Endothelial cell of umbilical vein (primary cell): ENCODE data around the gene SNHG17. TPM values are rescaled to one million over a fixed set of nuclear protein-coding genes. Genes with fewer than 3 reads are reported as not detected.
"Not testable (repeated sequence)": the region's sequence is repeated elsewhere in the genome, so short reads cannot be mapped to it uniquely, and the experiment has no call there.

Experiments
- BruUV-seq: library from RNA; stranded (reverse); fragments of 400-500 nt; replicated peaks from 2 replicates; lab custom pipeline; 2021; lab: Mats Ljungman, UMichigan
- CTCF ChIA-PET: fragments of 300-600, 350-600 bp; sonication (Branson Sonifier 250); formaldehyde crosslinking; loops from one replicate; lab custom pipeline; 2021; ENCODE audit warnings: antibody characterized with exemption, inconsistent platforms; lab: Charles Lee
- POLR2A ChIA-PET: fragments of 300-600, 350-600 bp; sonication (Branson Sonifier 250); formaldehyde crosslinking; loops from one replicate; lab custom pipeline; 2021; ENCODE audit warnings: antibody characterized with exemption, inconsistent platforms; lab: Charles Lee
- DNase-seq: peaks from one replicate; pipeline ENCODE4 v3.0.0-alpha.2; 2011; ENCODE audit warnings: low read depth, low spot score
- FAIRE-seq: peaks from 2 replicates; lab custom pipeline; 2011; peaks lifted over from hg19 to GRCh38; lab: Jason Lieb, UNC
- H2AFZ ChIP-seq: 2 replicates; pipeline ENCODE4 v1.6.0; 2012; ENCODE audit warnings: low read depth, low read length, control low read depth, inconsistent platforms
- H3K27ac ChIP-seq: 2 replicates; pipeline ENCODE4 v1.5.1; 2011; ENCODE audit warnings: low read depth, mild to moderate bottlenecking, control low read depth, low read length, moderate library complexity; ENCODE audit not compliant: insufficient read depth
- H3K27me3 ChIP-seq, 2 experiments: 2 replicates each; pipeline versions ENCODE4 v1.6.0 to v1.6.1; 2011; ENCODE audit warnings: low read length in 2 of 2, mixed read lengths in 1 of 2; ENCODE audit not compliant: control insufficient read depth in 2 of 2, insufficient read depth in 2 of 2
- H3K36me3 ChIP-seq, 2 experiments: 2 replicates in 1 of 2; 3 replicates in 1 of 2; pipeline ENCODE4 v1.5.1; 2011; ENCODE audit warnings: low read length in 2 of 2, mild to moderate bottlenecking in 1 of 2, moderate library complexity in 1 of 2; ENCODE audit not compliant: control insufficient read depth in 2 of 2, insufficient read depth in 2 of 2; ENCODE audit errors: extremely low read depth in 1 of 2
- H3K4me1 ChIP-seq: 3 replicates; pipeline ENCODE4 v1.5.1; 2011; ENCODE audit warnings: mild to moderate bottlenecking, low read length; ENCODE audit not compliant: control insufficient read depth, insufficient read depth; ENCODE audit errors: extremely low read depth
- H3K4me2 ChIP-seq: 2 replicates; pipeline ENCODE4 v1.6.1; 2011; ENCODE audit warnings: low read length, control low read depth, mixed read lengths; ENCODE audit not compliant: insufficient read depth
- H3K4me3 ChIP-seq, 3 experiments: fragments of 200-600 bp in 1 of 3; sonication (generic), shearing (Covaris generic) in 1 of 3; replicated peaks in 1 of 3; 2 replicates each; pipeline ENCODE4 v1.5.1; 2011 to 2016; ENCODE audit warnings: control low read depth in 3 of 3, low read length in 3 of 3, mild to moderate bottlenecking in 2 of 3, inconsistent platforms in 1 of 3, low read depth in 1 of 3, moderate library complexity in 1 of 3; ENCODE audit not compliant: insufficient read depth in 1 of 3
- H3K79me2 ChIP-seq: 2 replicates; pipeline ENCODE4 v1.6.0; 2012; ENCODE audit warnings: low read length, inconsistent platforms; ENCODE audit not compliant: control insufficient read depth, insufficient read depth
- H3K9ac ChIP-seq: replicated peaks from 2 replicates; pipeline ENCODE3; 2011; ENCODE audit warnings: low read length, control low read depth; ENCODE audit not compliant: insufficient read depth; ENCODE audit errors: extremely low read depth
- H3K9me1 ChIP-seq: replicated peaks from 3 replicates; pipeline ENCODE4 v1.6.0; 2011; ENCODE audit warnings: mild to moderate bottlenecking, low read length; ENCODE audit not compliant: control insufficient read depth, insufficient read depth; ENCODE audit errors: extremely low read depth
- H3K9me3 ChIP-seq: replicated peaks from 2 replicates; pipeline ENCODE4 v1.5.1; 2012; ENCODE audit warnings: low read length, inconsistent platforms; ENCODE audit not compliant: control insufficient read depth, insufficient read depth
- H4K20me1 ChIP-seq: replicated peaks from 2 replicates; pipeline ENCODE3; 2011; ENCODE audit warnings: mild to moderate bottlenecking, low read length; ENCODE audit not compliant: control insufficient read depth, insufficient read depth; ENCODE audit errors: extremely low read depth
- EZH2 ChIP-seq: IDR thresholded peaks from 2 replicates; pipeline ENCODE4 v1.6.1; 2012; ENCODE audit warnings: borderline replicate concordance, low read depth, mild to moderate bottlenecking, moderate library complexity, low read length, inconsistent platforms; ENCODE audit not compliant: severe bottlenecking
- FOS ChIP-seq: IDR thresholded peaks from 2 replicates; pipeline ENCODE4 v1.6.1; 2011; ENCODE audit warnings: mild to moderate bottlenecking, low read length, moderate library complexity, borderline replicate concordance; ENCODE audit not compliant: insufficient read depth
- GATA2 ChIP-seq: IDR thresholded peaks from 2 replicates; pipeline ENCODE4 v1.7.0; 2011; ENCODE audit warnings: low read depth, mild to moderate bottlenecking, moderate library complexity, mixed read lengths, low read length; ENCODE audit not compliant: insufficient read length, insufficient read depth
- JUN ChIP-seq: IDR thresholded peaks from 2 replicates; pipeline ENCODE4 v1.6.1; 2011; ENCODE audit warnings: borderline replicate concordance, low read depth; ENCODE audit not compliant: insufficient read length, insufficient read depth
- MYC ChIP-seq: IDR thresholded peaks from one replicate; pipeline ENCODE4 v1.6.1; 2011; ENCODE audit warnings: mild to moderate bottlenecking, low read depth, low read length
- POLR2A ChIP-seq: IDR thresholded peaks from 2 replicates; pipeline ENCODE4 v1.6.1; 2012; ENCODE audit warnings: low read depth, mild to moderate bottlenecking, control low read depth, low read length
- POLR2AphosphoS5 ChIP-seq: IDR thresholded peaks from 2 replicates; pipeline ENCODE4 v1.6.1; 2012; ENCODE audit warnings: low read depth, mild to moderate bottlenecking, control low read depth, low read length, moderate library complexity; ENCODE audit not compliant: insufficient read depth
- dilution Hi-C: fragments of 300-500 bp; cut with MboI; formaldehyde crosslinking; loops from one replicate; pipeline ENCODE4 v1.15.0; 2019; ENCODE audit warnings: low sequenced_read_pairs; ENCODE audit not compliant: extremely low pct_ligation_motif_present
- intact Hi-C: fragments of 100-400 bp; cut with micrococcal nuclease; formaldehyde crosslinking; loops from one replicate; pipeline ENCODE4 v1.10.0; 2022
- polyA plus RNA-seq, 4 experiments: library from polyadenylated mRNA; depleted of rRNA in 3 of 4; stranded (reverse) in 3 of 4; unstranded in 1 of 4; fragments of >200 nt; gene quantifications; 2 replicates each; pipeline versions ENCODE4 v1.2.1 to v1.2.3, GENCODE V29; 2011 to 2012; ENCODE audit warnings: missing spikeins in 1 of 4
- total RNA-seq: library from RNA; stranded (reverse); gene quantifications from 2 replicates; pipeline ENCODE4 v1.2.3, GENCODE V29; 2021
- TF ChIP-seq, protein P1 (sequence below), 2 donors: IDR thresholded peaks; 1 replicate in 1 of 2; 2 replicates in 1 of 2; pipeline ENCODE4 v1.5.1; 2011; ENCODE audit warnings: low read length in 2 of 2, mild to moderate bottlenecking in 2 of 2, moderate library complexity in 2 of 2, control low read depth in 1 of 2, inconsistent platforms in 1 of 2, low read depth in 1 of 2; ENCODE audit not compliant: insufficient read depth in 1 of 2; ENCODE audit errors: extremely low read depth in 1 of 2
- TF ChIP-seq, protein P2 (sequence below): IDR thresholded peaks from 2 replicates; pipeline ENCODE4 v1.6.1; 2011; ENCODE audit not compliant: insufficient read depth, insufficient read length

SNHG17 gene
- total and polyA plus RNA-seq, 2 donors (not counting 3 experiments of a cell fraction or from before 2014, with no cell fraction given) = 39.4 to 94.0 TPM

DNA sequence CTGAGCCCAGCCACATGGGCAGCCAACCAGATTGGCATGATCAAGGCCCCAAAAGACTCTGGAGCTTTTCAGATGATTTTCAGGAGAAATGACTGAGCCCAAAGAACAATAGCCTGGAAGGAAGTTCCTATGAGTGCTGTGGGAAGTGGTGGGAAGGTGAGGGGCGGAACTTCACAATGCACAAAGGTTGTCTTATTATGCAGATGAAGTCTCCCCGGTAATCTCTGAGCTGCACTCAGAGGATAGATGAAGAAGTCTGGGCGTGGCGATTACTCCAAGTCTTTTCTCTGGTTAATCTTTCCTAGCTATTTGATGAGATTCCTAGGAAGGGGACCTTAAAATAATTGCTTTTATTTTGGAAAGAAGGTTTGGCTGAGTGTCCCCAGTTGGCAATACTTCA, 52.0 kb downstream of the SNHG17 start:
- intact Hi-C loops (no loop called here), dilution Hi-C loops (no loop called here)
- no peak for FAIRE-seq
- no peaks in the 10 kb centered on the region for H3K36me3 ChIP-seq
- H3K4me2 ChIP-seq = no peak overlapping the region
- no peak overlapping the region for H3K4me3 ChIP-seq
- no peak overlapping the region for H2AFZ ChIP-seq
- no peak for DNase-seq
- ChIA-PET POLR2A (interaction anchor here (0.6 kb wide), 1 partner anchor 15 kb away, joined by 3 read pairs; no protein-coding TSS in a partner anchor), CTCF (interaction anchor here (1.1 to 1.7 kb wide), 3 partner anchors 12 to 27 kb away, joined by 3 to 5 read pairs (median 4); no protein-coding TSS in a partner anchor)
- no peaks in the 10 kb centered on the region for H3K9me1 ChIP-seq
- H3K27me3 ChIP-seq = peaks cover 6 to 9% of the 10 kb centered on the region in 2 experiments
- no peaks in the 10 kb centered on the region for H4K20me1 ChIP-seq
- no TSS peak for BruUV-seq
- H3K27ac ChIP-seq = no peak overlapping the region
- no peaks in the 10 kb centered on the region for H3K9me3 ChIP-seq
- no peak overlapping the region for H3K9ac ChIP-seq
- no peaks in the 10 kb centered on the region for H3K4me1 ChIP-seq
- no peaks in the 10 kb centered on the region for H3K79me2 ChIP-seq
- TF ChIP-seq, protein P1, sequence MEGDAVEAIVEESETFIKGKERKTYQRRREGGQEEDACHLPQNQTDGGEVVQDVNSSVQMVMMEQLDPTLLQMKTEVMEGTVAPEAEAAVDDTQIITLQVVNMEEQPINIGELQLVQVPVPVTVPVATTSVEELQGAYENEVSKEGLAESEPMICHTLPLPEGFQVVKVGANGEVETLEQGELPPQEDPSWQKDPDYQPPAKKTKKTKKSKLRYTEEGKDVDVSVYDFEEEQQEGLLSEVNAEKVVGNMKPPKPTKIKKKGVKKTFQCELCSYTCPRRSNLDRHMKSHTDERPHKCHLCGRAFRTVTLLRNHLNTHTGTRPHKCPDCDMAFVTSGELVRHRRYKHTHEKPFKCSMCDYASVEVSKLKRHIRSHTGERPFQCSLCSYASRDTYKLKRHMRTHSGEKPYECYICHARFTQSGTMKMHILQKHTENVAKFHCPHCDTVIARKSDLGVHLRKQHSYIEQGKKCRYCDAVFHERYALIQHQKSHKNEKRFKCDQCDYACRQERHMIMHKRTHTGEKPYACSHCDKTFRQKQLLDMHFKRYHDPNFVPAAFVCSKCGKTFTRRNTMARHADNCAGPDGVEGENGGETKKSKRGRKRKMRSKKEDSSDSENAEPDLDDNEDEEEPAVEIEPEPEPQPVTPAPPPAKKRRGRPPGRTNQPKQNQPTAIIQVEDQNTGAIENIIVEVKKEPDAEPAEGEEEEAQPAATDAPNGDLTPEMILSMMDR (IDR thresholded peaks at IDR 0.05; ENCODE audit: extremely low read depth in 1 of 2, insufficient read depth in 1 of 2, low read depth in 1 of 2, low read length in 2 of 2) = no peak
- no peak for TF ChIP-seq FOS
- TF ChIP-seq POLR2AphosphoS5 = no peak
- no peak for TF ChIP-seq JUN
- no peak for TF ChIP-seq POLR2A
- TF ChIP-seq, protein P2, sequence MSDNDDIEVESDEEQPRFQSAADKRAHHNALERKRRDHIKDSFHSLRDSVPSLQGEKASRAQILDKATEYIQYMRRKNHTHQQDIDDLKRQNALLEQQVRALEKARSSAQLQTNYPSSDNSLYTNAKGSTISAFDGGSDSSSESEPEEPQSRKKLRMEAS = no peak
- no peak for TF ChIP-seq MYC
- no peak for TF ChIP-seq EZH2
- TF ChIP-seq GATA2 = no peak

DNA sequence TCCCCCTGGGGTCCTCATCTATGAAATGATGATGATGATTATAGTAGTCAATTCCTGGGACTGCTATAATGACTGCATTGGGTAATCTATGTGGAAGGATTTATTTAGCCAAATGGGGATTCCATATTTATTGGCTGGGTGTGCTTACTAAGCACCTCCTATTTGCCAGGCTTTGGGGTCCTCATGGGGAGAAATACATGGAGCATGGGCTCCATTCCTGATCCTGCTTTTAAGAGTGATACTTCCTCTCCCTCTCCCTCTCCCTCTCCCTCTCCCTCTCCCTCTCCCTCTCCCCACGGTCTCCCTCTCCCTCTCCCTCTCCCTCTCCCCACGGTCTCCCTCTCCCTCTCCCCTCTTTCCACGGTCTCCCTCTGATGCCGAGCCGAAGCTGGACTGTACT, 57.3 kb downstream of the SNHG17 start:
- dilution Hi-C loops, intact Hi-C loops: not testable (repeated sequence)
- CTCF ChIA-PET = interaction anchor here (2.2 kb wide), 1 partner anchor 31 kb away, joined by 8 read pairs; no protein-coding TSS in a partner anchor

More for the DNA sequence above, 57.3 kb downstream of the SNHG17 start:
- POLR2A ChIA-PET, H3K9me3 ChIP-seq, H2AFZ ChIP-seq, H3K27ac ChIP-seq, H4K20me1 ChIP-seq, H3K36me3 ChIP-seq, H3K9me1 ChIP-seq, H3K9ac ChIP-seq, FAIRE-seq, H3K4me1 ChIP-seq, BruUV-seq, DNase-seq, H3K4me2 ChIP-seq, H3K79me2 ChIP-seq, H3K4me3 ChIP-seq: not testable (repeated sequence)
- peaks cover 7 to 14% of the 10 kb centered on the region in 2 experiments for H3K27me3 ChIP-seq
